ENCODE results near the gene PHF5A.
"Not testable (repeated sequence)": the region's sequence is repeated elsewhere in the genome, so short reads cannot be mapped to it uniquely, and the experiment has no call there.

Gene PHF5A

GRCh38 chr22:41488076-41488475 is 19.6 kb upstream of the PHF5A start:
- DNase-seq (ENCODE audit: low read depth in 2 of 2), result no peak

GRCh38 chr22:41487037-41487935 is 18.8 kb upstream of the PHF5A start:
- DNase-seq (ENCODE audit: low read depth in 2 of 2), result no peak

GRCh38 chr22:41485033-41485432 is 16.5 kb upstream of the PHF5A start:
- no peak for DNase-seq (ENCODE audit: low read depth in 2 of 2)

- DNase-seq (ENCODE audit: low read depth in 2 of 2), result no peak
Observed at GRCh38 chr22:41482319-41482935, 13.9 kb upstream of the PHF5A start.

- no peak for DNase-seq (ENCODE audit: low read depth in 2 of 2)
Observed at GRCh38 chr22:41481925-41482318, 13.4 kb upstream of the PHF5A start.

GRCh38 chr22:41481131-41481830 is 12.8 kb upstream of the PHF5A start:
- no peak for DNase-seq (ENCODE audit: low read depth in 2 of 2)

- no peak for DNase-seq (ENCODE audit: low read depth in 2 of 2)
Observed at GRCh38 chr22:41480397-41480735, 11.9 kb upstream of the PHF5A start.

GRCh38 chr22:41479671-41480396 is 11.3 kb upstream of the PHF5A start:
- DNase-seq (ENCODE audit: low read depth in 2 of 2), result no peak

- no peak for DNase-seq (ENCODE audit: low read depth in 2 of 2)
Observed at GRCh38 chr22:41478891-41479521, 10.5 kb upstream of the PHF5A start.

GRCh38 chr22:41478473-41478872 is 10.0 kb upstream of the PHF5A start:
- DNase-seq (ENCODE audit: low read depth in 2 of 2), result no peak

GRCh38 chr22:41474872-41475451 is 6.5 kb upstream of the PHF5A start:
- no peak for DNase-seq (ENCODE audit: low read depth in 2 of 2)

- no peak for DNase-seq (ENCODE audit: low read depth in 2 of 2)
Observed at GRCh38 chr22:41471568-41471967, 3.1 kb upstream of the PHF5A start.

- no peak for DNase-seq (ENCODE audit: low read depth in 2 of 2)
Observed at GRCh38 chr22:41470886-41471285, 2.4 kb upstream of the PHF5A start.

- DNase-seq (ENCODE audit: low read depth in 2 of 2), result peak in 1 of 2 donors; percentile 11
Observed at GRCh38 chr22:41469218-41469851, 843 bp upstream of the PHF5A start.

GRCh38 chr22:41461901-41462300 is 6.6 kb downstream of the PHF5A start:
- DNase-seq (ENCODE audit: low read depth in 2 of 2), result no peak

- not testable (repeated sequence) for DNase-seq (ENCODE audit: low read depth in 2 of 2)
Observed at GRCh38 chr22:41460071-41460470, 8.4 kb downstream of the PHF5A start.

- DNase-seq (ENCODE audit: low read depth in 2 of 2), result no peak
Observed at GRCh38 chr22:41459431-41459830, 9.1 kb downstream of the PHF5A start.

- no peak for DNase-seq (ENCODE audit: low read depth in 2 of 2)
Observed at GRCh38 chr22:41458161-41458728, 10.2 kb downstream of the PHF5A start.

- DNase-seq (ENCODE audit: low read depth in 2 of 2), result peak; percentile 76 to 77
Observed at GRCh38 chr22:41448189-41448808, 20.2 kb downstream of the PHF5A start.

All from stimulated activated CD8-positive, alpha-beta memory T cell treated with anti-CD3 and anti-CD28 coated beads, Interleukin-2, amount 100 ng/mL, for 1 hour (primary cell).